ENCODE data around the gene SLC16A4. TPM values are rescaled to one million over a fixed set of nuclear protein-coding genes. Genes with fewer than 3 reads are reported as not detected.
A peak's percentile ranks its signal among the peaks of the same experiment; 100 is the strongest.
"Not testable (repeated sequence)": the region's sequence is repeated elsewhere in the genome, so short reads cannot be mapped to it uniquely, and the experiment has no call there.

Gene SLC16A4
- total RNA-seq, 1 experiment from 2014 or later: 0.42 TPM

DNA sequence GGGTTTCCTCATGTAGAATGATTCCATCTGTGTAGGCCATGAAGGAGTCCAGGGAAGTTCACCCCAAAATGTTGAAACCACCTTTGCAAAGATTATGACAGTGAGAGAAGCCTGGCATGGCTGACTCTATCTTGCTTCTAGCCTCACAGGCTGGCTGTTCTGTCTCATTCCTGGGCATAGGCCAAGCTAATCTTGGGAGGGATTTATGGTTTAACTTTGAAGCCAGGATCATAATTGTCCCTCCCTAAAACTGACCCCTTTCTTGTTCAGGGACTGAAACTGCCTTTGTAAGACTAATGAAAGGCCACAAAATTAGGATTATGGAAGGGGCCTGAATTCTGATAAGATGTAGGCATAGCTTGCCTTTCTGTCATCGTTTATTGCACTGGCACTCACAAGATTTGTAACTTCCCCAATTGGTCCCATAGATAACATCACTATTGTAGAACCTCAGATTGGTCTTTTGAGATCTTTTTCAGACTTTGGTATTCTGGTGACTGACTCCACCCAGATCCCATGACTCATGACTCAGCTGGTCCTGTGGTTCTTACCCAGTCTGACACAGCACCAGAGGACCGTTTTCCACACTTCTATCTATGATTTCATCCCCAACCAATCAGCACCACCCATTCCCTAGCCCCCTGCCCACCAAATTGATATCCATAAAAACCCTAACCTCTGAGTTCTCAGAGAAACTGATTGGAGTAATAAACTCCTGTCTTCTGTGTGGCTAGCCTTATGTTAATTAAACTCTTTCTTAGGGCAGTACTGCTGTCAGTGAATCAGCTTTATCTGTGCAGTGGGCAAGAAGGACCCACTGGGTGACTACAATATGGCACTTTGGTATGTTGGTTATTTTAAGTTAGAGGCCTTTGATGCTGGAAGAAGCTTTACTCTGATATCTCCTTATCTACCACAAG lies 30.3 kb upstream of the SLC16A4 start:
- DNase-seq: no peak
- Histone ChIP-seq H3K4me3 (ENCODE audit: insufficient read depth, low read depth, low read length) (no peak overlapping the region), H3K27me3 (ENCODE audit: control insufficient read depth, insufficient read depth, low read length) (no peaks in the 10 kb centered on the region), H3K36me3 (replicated peaks; ENCODE audit: control insufficient read depth, insufficient read depth, low read length) (no peaks in the 10 kb centered on the region)

DNA sequence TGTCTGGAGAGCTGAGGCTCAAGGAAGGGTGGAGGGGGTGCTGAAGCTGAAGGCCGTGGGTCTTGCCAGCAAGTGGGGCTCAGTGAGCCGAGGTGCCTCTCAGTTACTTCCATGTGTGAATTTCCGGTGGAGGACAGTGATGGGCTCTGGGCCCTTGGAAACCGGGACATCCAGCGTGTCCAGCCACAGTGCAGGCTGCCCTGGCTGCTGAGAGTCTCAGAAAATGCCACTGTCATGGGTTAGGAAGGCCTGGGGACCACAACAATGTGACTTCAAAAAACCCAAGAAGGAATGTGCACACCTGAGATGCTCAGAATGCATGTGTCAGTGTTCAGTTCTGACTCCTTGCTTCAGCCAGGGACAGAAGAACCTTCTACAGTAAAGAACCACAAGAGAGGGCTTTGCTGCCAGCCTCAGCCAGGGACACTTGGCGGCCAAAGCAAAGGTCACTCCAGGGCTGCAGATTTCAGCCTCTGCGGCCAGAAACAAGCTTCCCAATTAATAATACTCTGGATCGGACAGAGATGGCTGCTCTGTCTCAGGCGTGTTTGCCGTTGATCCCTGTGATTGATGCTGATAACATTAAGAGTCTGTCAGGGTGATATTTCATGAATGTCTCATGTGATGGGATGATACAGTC lies 29.3 kb upstream of the SLC16A4 start:
- H3K4me3 ChIP-seq (ENCODE audit: insufficient read depth, low read depth, low read length): no peak overlapping the region
- no peaks in the 10 kb centered on the region for H3K27me3 ChIP-seq (ENCODE audit: control insufficient read depth, insufficient read depth, low read length)
- H3K36me3 ChIP-seq (replicated peaks; ENCODE audit: control insufficient read depth, insufficient read depth, low read length): no peaks in the 10 kb centered on the region
- no peak for DNase-seq

DNA sequence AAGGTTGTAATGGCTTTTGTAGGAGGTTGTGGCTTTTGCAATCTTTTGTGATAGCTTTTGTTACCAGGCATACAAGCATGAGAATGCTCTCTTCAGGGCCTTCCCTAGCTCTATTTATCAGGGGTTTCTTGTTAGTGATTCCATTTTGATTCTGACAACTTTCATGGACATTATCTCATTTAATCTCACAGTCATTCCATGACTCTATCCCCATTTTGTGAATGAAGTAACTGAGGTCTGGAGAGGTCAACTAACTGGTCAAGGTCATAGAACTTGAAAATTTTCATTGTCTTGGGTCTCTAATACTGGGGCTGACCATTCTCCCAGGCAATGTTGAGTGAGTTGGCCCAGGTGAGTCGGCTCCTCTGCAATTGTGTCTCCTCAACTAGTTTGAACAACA lies 27.9 kb upstream of the SLC16A4 start:
- Histone ChIP-seq H3K4me3 (ENCODE audit: insufficient read depth, low read depth, low read length) (no peak overlapping the region), H3K36me3 (replicated peaks; ENCODE audit: control insufficient read depth, insufficient read depth, low read length) (no peaks in the 10 kb centered on the region), H3K27me3 (ENCODE audit: control insufficient read depth, insufficient read depth, low read length) (no peaks in the 10 kb centered on the region)
- DNase-seq: no peak

DNA sequence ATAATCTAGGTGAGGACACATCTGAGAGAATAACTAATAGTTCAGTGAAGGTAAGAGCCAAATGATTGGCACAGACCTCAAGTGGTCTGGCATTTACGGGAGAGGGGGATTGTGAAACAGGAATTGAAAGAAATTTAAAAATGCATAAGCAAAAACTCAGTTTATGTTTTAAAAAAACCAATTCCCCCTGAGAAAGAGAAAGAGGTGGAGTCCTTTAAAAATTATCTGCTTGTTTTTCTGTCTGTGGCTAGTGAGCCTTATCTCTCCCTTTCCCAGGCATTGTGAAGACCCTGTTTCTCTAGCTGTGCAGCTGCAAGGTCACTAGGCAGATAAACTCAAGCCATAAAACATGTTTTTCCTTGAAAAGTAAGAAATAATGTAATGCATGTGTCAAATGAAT lies 22.2 kb upstream of the SLC16A4 start:
- not testable (repeated sequence) for DNase-seq; H3K27me3 ChIP-seq (ENCODE audit: control insufficient read depth, insufficient read depth, low read length); H3K4me3 ChIP-seq (ENCODE audit: insufficient read depth, low read depth, low read length); H3K36me3 ChIP-seq (replicated peaks; ENCODE audit: control insufficient read depth, insufficient read depth, low read length)

DNA sequence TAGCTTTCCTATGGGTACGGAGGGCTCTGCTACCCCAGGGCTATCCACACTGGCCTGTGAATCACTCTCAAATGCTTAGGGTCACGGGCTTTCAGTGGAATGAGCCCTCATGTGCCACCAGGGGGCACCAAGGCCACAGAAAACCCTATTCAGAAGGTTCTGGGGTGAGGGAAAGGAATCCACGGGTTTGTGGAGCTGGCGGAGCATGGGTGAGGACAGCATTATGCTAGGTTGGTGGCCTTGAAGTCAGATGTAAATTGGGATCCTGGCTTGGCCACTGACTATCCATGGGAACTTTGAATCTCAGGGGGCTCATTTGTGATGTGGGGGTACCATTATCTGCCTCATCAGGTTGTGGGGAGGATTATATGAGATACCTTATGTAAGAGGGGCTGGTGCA lies 21.8 kb upstream of the SLC16A4 start:
- Histone ChIP-seq H3K27me3 (ENCODE audit: control insufficient read depth, insufficient read depth, low read length) (no peaks in the 10 kb centered on the region), H3K4me3 (ENCODE audit: insufficient read depth, low read depth, low read length) (no peak overlapping the region), H3K36me3 (replicated peaks; ENCODE audit: control insufficient read depth, insufficient read depth, low read length) (no peaks in the 10 kb centered on the region)
- peak; percentile 84 for DNase-seq

DNA sequence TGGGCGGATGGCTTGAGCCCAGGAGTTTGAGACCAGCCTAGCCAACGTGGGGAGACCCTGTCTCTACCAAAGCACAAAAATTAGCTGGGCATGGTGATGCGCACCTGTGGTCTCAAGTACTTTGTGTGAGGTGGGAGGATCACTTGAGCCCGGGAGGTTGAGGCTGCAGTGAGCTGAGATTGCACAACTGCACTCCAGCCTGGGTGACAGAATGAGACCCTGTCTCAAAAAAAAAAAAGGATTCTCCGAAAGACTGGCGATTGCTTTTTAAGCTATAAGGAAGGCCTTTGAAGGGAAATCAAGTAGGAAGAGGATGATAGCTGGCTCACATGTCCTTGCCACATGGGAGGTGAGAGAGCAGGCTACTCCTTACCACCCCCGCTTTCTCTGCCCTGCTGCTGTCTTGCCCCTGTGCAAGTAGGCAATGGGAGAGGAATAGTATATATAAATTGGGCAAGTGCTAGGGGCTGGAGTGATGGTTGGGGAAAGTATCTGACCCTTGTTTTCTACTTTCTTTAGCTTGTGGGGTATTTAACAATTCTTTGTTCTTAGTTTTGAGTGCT lies 20.4 kb upstream of the SLC16A4 start:
- DNase-seq: no peak
- Histone ChIP-seq H3K4me3 (ENCODE audit: insufficient read depth, low read depth, low read length) (no peak overlapping the region), H3K27me3 (ENCODE audit: control insufficient read depth, insufficient read depth, low read length) (no peaks in the 10 kb centered on the region), H3K36me3 (replicated peaks; ENCODE audit: control insufficient read depth, insufficient read depth, low read length) (no peaks in the 10 kb centered on the region)

DNA sequence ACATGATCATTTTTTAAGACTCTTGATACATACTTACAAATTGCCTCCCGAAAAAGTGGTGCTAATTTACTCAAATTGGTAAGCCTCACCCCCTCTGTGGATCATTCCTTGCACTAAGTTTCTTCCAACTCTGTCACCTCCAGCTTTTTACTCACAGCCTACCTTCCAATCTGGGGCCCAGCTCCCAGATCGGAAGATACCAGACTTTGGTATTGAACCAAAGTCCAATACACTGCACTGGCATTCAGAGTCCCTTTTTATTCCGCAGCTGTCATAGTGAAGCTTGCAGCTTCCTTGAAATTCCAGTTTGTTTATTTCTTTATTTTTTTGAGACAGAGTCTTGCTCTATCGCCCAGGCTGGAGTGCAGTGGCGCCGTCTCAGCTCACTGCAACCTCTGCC lies 18.5 kb upstream of the SLC16A4 start:
- Histone ChIP-seq H3K36me3 (replicated peaks; ENCODE audit: control insufficient read depth, insufficient read depth, low read length) (no peaks in the 10 kb centered on the region; the same call in 1 of the 2 replicates), H3K27me3 (ENCODE audit: control insufficient read depth, insufficient read depth, low read length) (no peaks in the 10 kb centered on the region), H3K4me3 (ENCODE audit: insufficient read depth, low read depth, low read length) (no peak overlapping the region)

DNA sequence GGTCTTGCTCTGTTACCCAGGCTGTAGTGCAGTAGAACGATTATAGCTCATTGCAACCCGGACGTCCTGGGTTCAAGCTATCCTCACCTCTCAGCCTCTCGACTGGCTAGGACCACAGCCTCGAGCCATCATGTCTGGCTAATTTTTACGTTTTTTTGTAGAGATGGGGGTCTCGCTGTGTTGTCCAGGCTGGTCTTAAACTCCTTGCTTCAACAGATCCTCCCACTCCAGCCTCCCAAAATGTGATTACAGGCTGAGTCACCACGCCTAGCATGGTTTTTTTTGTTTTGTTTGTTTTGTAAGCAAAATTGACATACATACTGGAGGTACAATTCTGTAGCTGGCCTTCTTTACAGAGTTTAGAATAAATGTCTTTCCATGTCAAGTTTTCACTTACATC lies 17.7 kb upstream of the SLC16A4 start:
- no peaks in the 10 kb centered on the region for H3K27me3 ChIP-seq (ENCODE audit: control insufficient read depth, insufficient read depth, low read length)
- no peak overlapping the region for H3K4me3 ChIP-seq (ENCODE audit: insufficient read depth, low read depth, low read length)
- DNase-seq: no peak
- H3K36me3 ChIP-seq (replicated peaks; ENCODE audit: control insufficient read depth, insufficient read depth, low read length): peaks cover 3% of the 10 kb centered on the region; the same call in 1 of the 2 replicates

More for the DNA sequence above, 18.5 kb upstream of the SLC16A4 start:
- DNase-seq: no peak

DNA sequence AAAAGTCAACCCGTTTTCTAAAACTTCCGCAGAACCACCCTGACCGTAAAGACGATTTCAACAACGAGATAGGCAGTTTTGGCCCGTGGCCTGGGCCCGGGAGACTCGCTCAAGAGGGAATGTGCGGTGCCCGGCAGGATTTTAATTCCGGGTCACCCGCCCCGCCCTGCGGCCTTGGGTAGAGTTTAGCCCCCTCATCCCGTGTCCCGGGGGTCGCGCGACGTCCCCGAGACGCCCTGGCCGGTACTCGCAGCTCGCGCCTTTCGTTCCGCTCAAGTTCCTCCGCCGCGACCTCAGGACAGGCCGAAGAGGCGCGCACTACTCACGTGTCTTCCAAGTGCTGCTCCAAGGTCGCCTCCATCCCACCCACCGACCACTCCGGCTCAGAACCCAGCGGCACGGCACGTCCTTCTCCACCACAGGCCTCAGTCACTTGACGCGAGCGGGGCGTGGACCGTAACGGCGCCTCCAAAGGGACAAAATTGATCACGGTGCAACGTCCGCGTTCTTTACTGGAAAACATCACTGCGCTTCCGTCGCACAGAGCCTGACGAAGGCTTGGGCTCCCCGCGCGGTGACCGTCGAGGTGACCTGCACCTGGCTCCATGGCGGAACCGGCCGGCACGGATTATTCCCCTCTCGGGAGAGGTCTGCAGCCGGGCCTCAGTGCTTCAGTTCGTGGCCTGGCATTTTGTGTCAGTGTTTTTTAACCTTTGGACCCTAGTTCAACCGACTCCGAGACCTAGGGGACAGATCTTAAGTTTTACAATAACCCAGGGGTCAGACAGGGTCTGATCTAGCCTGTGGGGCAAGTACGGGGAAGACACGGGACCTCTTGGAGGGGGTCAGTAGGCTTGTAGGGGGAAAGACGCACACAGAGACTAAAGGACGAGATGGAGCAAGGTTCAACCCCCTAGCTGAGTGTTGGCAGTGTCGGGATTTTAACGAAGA lies 16.7 kb upstream of the SLC16A4 start, which contains the start of gene LAMTOR5:
Gene LAMTOR5 (minus strand): TSS at position 435 of the 951 bp plus-strand sequence. CDS start 74 bp downstream, at position 361.
- peak; percentile 83 for DNase-seq
- H3K36me3 ChIP-seq (replicated peaks; ENCODE audit: control insufficient read depth, insufficient read depth, low read length): peaks cover 7% of the 10 kb centered on the region
- peak within 1 kb of the TSS; percentile 85 for H3K4me3 ChIP-seq (ENCODE audit: insufficient read depth, low read depth, low read length)
- no peaks in the 10 kb centered on the region for H3K27me3 ChIP-seq (ENCODE audit: control insufficient read depth, insufficient read depth, low read length)

DNA sequence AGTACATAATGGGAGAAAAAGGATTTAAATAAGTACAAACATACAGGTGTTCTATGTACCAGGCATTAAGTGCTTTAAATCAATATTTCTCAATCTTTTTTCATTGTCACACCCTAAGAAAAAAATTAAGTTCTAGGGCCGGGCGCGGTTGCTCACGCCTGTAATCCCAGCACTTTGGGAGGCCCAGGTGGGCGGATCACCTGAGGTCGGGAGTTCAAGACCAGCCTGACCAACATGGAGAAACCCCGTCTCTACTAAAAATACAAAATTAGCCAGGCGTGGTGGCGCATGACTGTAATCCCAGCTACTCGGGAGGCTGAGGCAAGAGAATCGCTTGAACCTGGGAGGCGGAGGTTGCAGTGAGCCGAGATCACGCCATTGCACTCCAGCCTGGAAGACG lies 15.6 kb upstream of the SLC16A4 start:
- peaks cover 13% of the 10 kb centered on the region for H3K36me3 ChIP-seq (replicated peaks; ENCODE audit: control insufficient read depth, insufficient read depth, low read length)
- not testable (repeated sequence) for H3K27me3 ChIP-seq (ENCODE audit: control insufficient read depth, insufficient read depth, low read length); H3K4me3 ChIP-seq (ENCODE audit: insufficient read depth, low read depth, low read length); DNase-seq

DNA sequence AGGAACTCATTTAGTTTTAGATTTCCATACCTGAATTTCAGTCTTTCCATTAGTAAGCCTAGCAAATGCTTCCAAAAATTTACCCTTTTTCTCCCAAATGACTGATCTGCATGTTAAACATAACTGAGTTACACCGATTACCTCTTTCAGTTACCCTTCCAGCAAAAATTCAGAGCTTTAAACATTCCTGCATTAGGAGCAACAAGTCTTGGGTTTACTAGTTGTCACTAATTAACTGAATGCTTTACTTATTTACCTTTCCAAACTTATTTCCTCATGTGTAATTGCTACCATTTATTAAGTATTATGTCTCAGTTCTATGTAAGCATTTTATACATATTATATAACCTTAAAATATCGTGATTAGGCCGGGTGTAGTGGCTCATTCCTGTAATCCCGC lies 13.6 kb upstream of the SLC16A4 start:
- peaks cover 16% of the 10 kb centered on the region for H3K36me3 ChIP-seq (replicated peaks; ENCODE audit: control insufficient read depth, insufficient read depth, low read length)

DNA sequence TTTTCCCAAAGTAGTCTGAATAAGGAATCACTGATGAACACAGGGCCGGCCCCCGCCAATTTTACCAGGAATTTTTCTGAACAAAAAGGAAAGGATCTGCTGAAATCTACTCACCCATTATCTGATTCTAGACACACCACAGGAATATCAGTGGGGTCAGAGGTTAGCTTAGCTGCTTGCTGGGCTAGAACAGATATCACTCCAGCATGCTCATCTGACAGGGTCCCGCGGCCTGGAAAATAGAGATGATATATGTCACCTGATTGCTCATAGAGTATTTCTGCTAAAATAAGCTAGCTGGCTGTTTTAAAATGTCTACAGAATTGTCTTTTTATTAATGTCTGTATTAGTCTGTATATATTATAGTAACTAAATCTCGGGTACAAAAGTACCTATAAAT lies 13.0 kb upstream of the SLC16A4 start:
- no peaks in the 10 kb centered on the region for H3K27me3 ChIP-seq (ENCODE audit: control insufficient read depth, insufficient read depth, low read length)
- peaks cover 16% of the 10 kb centered on the region for H3K36me3 ChIP-seq (replicated peaks; ENCODE audit: control insufficient read depth, insufficient read depth, low read length)
- no peak overlapping the region for H3K4me3 ChIP-seq (ENCODE audit: insufficient read depth, low read depth, low read length)
- no peak for DNase-seq

More for the DNA sequence above, 13.6 kb upstream of the SLC16A4 start:
- Histone ChIP-seq H3K4me3 (ENCODE audit: insufficient read depth, low read depth, low read length) (no peak overlapping the region), H3K27me3 (ENCODE audit: control insufficient read depth, insufficient read depth, low read length) (no peaks in the 10 kb centered on the region)
- DNase-seq: no peak

DNA sequence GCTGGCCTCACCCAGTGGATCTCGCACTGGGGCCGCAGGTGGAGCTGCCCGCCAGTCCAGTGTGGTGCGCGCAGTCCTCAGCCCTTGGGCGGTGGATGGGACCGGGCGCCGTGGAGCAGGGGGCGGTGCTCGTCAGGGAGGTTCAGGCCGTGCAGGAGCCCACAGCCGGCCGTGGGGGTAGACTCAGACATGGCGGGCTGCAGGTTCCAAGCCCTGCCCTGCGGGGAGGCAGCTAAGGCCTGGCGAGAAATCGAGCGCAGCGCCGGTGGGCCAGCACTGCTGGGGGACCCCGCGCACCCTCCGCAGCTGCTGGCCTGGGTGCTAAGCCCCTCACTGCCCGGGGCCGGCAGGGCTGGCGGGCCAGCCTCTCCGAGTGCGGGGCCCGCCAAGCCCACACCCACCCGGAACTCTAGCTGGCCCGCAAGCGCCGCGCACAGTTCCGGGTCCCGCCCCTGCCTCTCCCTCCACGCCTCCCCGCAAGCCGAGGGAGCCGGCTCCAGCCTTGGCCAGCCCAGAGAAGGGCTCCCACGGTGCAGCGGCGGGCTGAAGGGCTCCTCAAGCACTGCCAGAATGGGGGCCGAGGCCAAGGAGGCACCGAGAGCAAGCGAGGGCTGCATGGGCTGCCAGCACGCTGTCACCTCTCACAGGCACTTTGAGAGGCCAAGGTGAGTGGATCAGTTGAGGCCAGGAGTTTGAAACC lies 5.6 kb upstream of the SLC16A4 start:
- not testable (repeated sequence) for H3K36me3 ChIP-seq (replicated peaks; ENCODE audit: control insufficient read depth, insufficient read depth, low read length); H3K27me3 ChIP-seq (ENCODE audit: control insufficient read depth, insufficient read depth, low read length); DNase-seq; H3K4me3 ChIP-seq (ENCODE audit: insufficient read depth, low read depth, low read length)

DNA sequence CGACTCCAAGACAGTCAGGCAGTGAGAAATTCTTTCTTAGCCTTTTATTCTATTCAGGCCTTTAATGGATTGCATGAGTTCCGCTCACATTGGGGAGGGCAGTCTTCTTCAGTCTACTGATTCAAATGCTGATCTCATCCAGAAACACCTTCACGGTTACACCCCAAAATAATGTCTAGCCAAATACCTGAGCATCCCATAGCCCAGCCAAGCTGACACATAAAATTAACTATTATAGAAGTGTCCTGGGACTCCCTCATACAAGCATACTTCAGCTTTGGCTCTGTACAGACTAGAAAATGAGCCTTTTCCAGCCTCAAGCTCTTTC lies 3.6 kb upstream of the SLC16A4 start:
- Histone ChIP-seq H3K27me3 (ENCODE audit: control insufficient read depth, insufficient read depth, low read length) (no peaks in the 10 kb centered on the region), H3K4me3 (ENCODE audit: insufficient read depth, low read depth, low read length) (no peak overlapping the region), H3K36me3 (replicated peaks; ENCODE audit: control insufficient read depth, insufficient read depth, low read length) (no peaks in the 10 kb centered on the region)
- DNase-seq: no peak

All from H7 (cell line).